B cell (primary cell): ENCODE data around the gene GLB1L.

Experiments
- CTCF ChIP-seq: fragments of 200-600 bp; IDR thresholded peaks from one replicate; pipeline ENCODE4 v1.8.0; 2022; ENCODE audit warnings: antibody characterized with exemption, mild to moderate bottlenecking
- EZH2 ChIP-seq: IDR thresholded peaks from 2 replicates; pipeline ENCODE4 v1.6.1; 2012; ENCODE audit warnings: borderline replicate concordance, low read depth, mild to moderate bottlenecking, moderate library complexity, low read length; ENCODE audit not compliant: insufficient read depth, poor library complexity, severe bottlenecking

GRCh38 chr2:219266232-219266631, 21.0 kb upstream of the GLB1L start:
- no peak for TF ChIP-seq CTCF
- TF ChIP-seq EZH2: no peak
